ENCODE measurements around the gene BFSP2. TPM values are rescaled to one million over a fixed set of nuclear protein-coding genes. Genes with fewer than 3 reads are reported as not detected.

The BFSP2 gene
- total and polyA plus RNA-seq, 2 of the 4 experiments (the other 2 are of a cell fraction): not detected

GRCh38 chr3:133506215-133506901 is 106.5 kb downstream of the BFSP2 start:
- no peak overlapping the region for H4K91ac ChIP-seq (ENCODE audit: insufficient read depth, low read depth, low read length)
- H3K4ac ChIP-seq (ENCODE audit: low read depth, low read length): no peak overlapping the region
- H2AK9ac ChIP-seq (replicated peaks; ENCODE audit: low read depth, low read length, poor library complexity): no peak overlapping the region
- no peak overlapping the region for H2BK15ac ChIP-seq (ENCODE audit: low read depth, low read length)
- no peak for DNase-seq
- H3K14ac ChIP-seq (replicated peaks; ENCODE audit: low read depth, low read length): peak overlapping the region; percentile 46; the same call in 1 of the 2 replicates
- H2BK20ac ChIP-seq (ENCODE audit: low read depth, low read length): no peak overlapping the region
- TF ChIP-seq MAZ (IDR thresholded peaks at IDR 0.05; ENCODE audit: borderline replicate concordance, low read depth, low read length) (no peak), RAD21 (IDR thresholded peaks at IDR 0.05; ENCODE audit: low read length) (no peak), MAFK (IDR thresholded peaks at IDR 0.05; ENCODE audit: low read depth, low read length) (peak; percentile 86)
- CTCF ChIA-PET: no interaction called here
- H3K27ac ChIP-seq (ENCODE audit: insufficient read depth, low read length): no peak overlapping the region
- no peak overlapping the region for H4K5ac ChIP-seq (ENCODE audit: low read depth, low read length)
- in situ Hi-C loops (cut with MboI; ENCODE audit: low sequenced_read_pairs): no loop called here
- no peak overlapping the region for H2AFZ ChIP-seq (replicated peaks; ENCODE audit: low read length, poor library complexity)
- H3K79me1 ChIP-seq (ENCODE audit: low read depth in 1 of 2, low read length in 2 of 2): no peaks in the 10 kb centered on the region
- no peaks in the 10 kb centered on the region for H3K36me3 ChIP-seq (ENCODE audit: control insufficient read depth, insufficient read depth, low read length)
- H3K18ac ChIP-seq (ENCODE audit: low read depth, low read length): no peak overlapping the region
- H2AK5ac ChIP-seq (ENCODE audit: low read depth, low read length): peak overlapping the region; percentile 4; the same call in 1 of the 2 replicates
- no peaks in the 10 kb centered on the region for H3K9me3 ChIP-seq (ENCODE audit: control insufficient read depth, insufficient read depth, low read length)
- H3K27me3 ChIP-seq (ENCODE audit: control insufficient read depth, insufficient read depth, low read length): no peaks in the 10 kb centered on the region; the same call in none of the 2 replicates
- WGBS, 2 experiments (ENCODE audit: extremely low coverage in 2 of 2, insufficient read length in 1 of 2): no CpG with 5 or more reads among the region's 9 CpGs
- H3K9me1 ChIP-seq (ENCODE audit: insufficient read depth, low read length): no peaks in the 10 kb centered on the region
- H3K9ac ChIP-seq (ENCODE audit: low read depth, low read length): no peak overlapping the region
- dilution Hi-C loops (cut with HindIII; ENCODE audit: low sequenced_read_pairs, unreplicated experiment): no loop called here
- no peak overlapping the region for H2BK120ac ChIP-seq (ENCODE audit: low read depth, low read length)
- BruUV-seq (replicated peaks): no TSS peak
- H4K8ac ChIP-seq (ENCODE audit: low read depth in 2 of 2, low read length in 2 of 2): peak overlapping the region in 1 of 2 experiments; percentile 15; a peak in 1 of 4 replicates
- POLR2A ChIA-PET (ENCODE audit: unreplicated experiment): no interaction called here
- peaks cover 1% of the 10 kb centered on the region; the same call in 1 of the 2 replicates for H3K4me1 ChIP-seq (ENCODE audit: control insufficient read depth, insufficient read depth, low read length)
- H2BK5ac ChIP-seq (ENCODE audit: low read depth, low read length, poor library complexity, severe bottlenecking): no peak overlapping the region
- no peak for ATAC-seq (ENCODE audit: low read depth)
- no peak overlapping the region; the same call in 1 of the 2 replicates for H3K4me3 ChIP-seq (ENCODE audit: insufficient read depth, low read depth, low read length)
- H3K4me2 ChIP-seq (ENCODE audit: low read depth, low read length): peak overlapping the region; percentile 66; the same call in 1 of the 2 replicates
- intact Hi-C loops (cut with micrococcal nuclease): no loop called here
- no peak overlapping the region for H3K23ac ChIP-seq (ENCODE audit: low read depth, low read length)
- H4K20me1 ChIP-seq (ENCODE audit: insufficient read depth, low read length): no peaks in the 10 kb centered on the region
- no peak overlapping the region for H3K56ac ChIP-seq (ENCODE audit: extremely low read depth, insufficient read depth, low read length)
